Stimulated activated CD4-positive, alpha-beta T cell treated with anti-CD3 and anti-CD28 coated beads, Interleukin-4, amount 100 ng/mL, for 24 hours (primary cell): Measurements from ENCODE around the gene TSPAN3.

ENCODE experiments used
- DNase-seq: peaks from one replicate; pipeline ENCODE4 v3.0.0-alpha.2; 2020

TSPAN3 gene

GRCh38 chr15:77021803-77022381 lies 49.0 kb downstream of the TSPAN3 start:
- DNase-seq: peak; percentile 44

- DNase-seq: no peak
Observed at GRCh38 chr15:77021088-77021481, 49.8 kb downstream of the TSPAN3 start.

- DNase-seq: no peak
Observed at GRCh38 chr15:77020348-77021087, 50.4 kb downstream of the TSPAN3 start.

GRCh38 chr15:77019521-77020331 lies 51.2 kb downstream of the TSPAN3 start:
- peak; percentile 60 for DNase-seq

GRCh38 chr15:77018796-77019505 lies 52.0 kb downstream of the TSPAN3 start:
- DNase-seq: no peak

GRCh38 chr15:77017761-77018720 lies 52.9 kb downstream of the TSPAN3 start:
- DNase-seq: no peak

- DNase-seq: no peak
Observed at GRCh38 chr15:77017091-77017660, 53.7 kb downstream of the TSPAN3 start.

- no peak for DNase-seq
Observed at GRCh38 chr15:77016321-77016695, 54.6 kb downstream of the TSPAN3 start.

- no peak for DNase-seq
Observed at GRCh38 chr15:77015646-77016320, 55.1 kb downstream of the TSPAN3 start.

- DNase-seq: no peak
Observed at GRCh38 chr15:77014132-77015081, 56.5 kb downstream of the TSPAN3 start.

- DNase-seq: peak; percentile 89
Observed at GRCh38 chr15:77013776-77014131, 57.2 kb downstream of the TSPAN3 start.

GRCh38 chr15:77012868-77013267 lies 58.0 kb downstream of the TSPAN3 start:
- peak; percentile 20 for DNase-seq

- no peak for DNase-seq
Observed at GRCh38 chr15:77012117-77012712, 58.7 kb downstream of the TSPAN3 start.

GRCh38 chr15:77010857-77011256 lies 60.1 kb downstream of the TSPAN3 start:
- DNase-seq: no peak

GRCh38 chr15:77010312-77010686 lies 60.6 kb downstream of the TSPAN3 start:
- DNase-seq: no peak

- no peak for DNase-seq
Observed at GRCh38 chr15:77009646-77010311, 61.1 kb downstream of the TSPAN3 start.

- DNase-seq: no peak
Observed at GRCh38 chr15:77009176-77009575, 61.7 kb downstream of the TSPAN3 start.

GRCh38 chr15:77004189-77004588 lies 66.7 kb downstream of the TSPAN3 start:
- no peak for DNase-seq
